Stimulated activated CD8-positive, alpha-beta memory T cell treated with anti-CD3 and anti-CD28 coated beads, Interleukin-15, amount 100 ng/mL, for 24 hours (primary cell): Measurements from ENCODE around the gene TPST2.
"Not testable (repeated sequence)": the region's sequence is repeated elsewhere in the genome, so short reads cannot be mapped to it uniquely, and the experiment has no call there.

ENCODE experiments used
- DNase-seq: peaks from one replicate; pipeline ENCODE4 v3.0.0-alpha.2; 2020; ENCODE audit warnings: low read depth

The TPST2 gene

GRCh38 chr22:26528518-26528917 is 61.4 kb downstream of the TPST2 start:
- not testable (repeated sequence) for DNase-seq

DNA sequence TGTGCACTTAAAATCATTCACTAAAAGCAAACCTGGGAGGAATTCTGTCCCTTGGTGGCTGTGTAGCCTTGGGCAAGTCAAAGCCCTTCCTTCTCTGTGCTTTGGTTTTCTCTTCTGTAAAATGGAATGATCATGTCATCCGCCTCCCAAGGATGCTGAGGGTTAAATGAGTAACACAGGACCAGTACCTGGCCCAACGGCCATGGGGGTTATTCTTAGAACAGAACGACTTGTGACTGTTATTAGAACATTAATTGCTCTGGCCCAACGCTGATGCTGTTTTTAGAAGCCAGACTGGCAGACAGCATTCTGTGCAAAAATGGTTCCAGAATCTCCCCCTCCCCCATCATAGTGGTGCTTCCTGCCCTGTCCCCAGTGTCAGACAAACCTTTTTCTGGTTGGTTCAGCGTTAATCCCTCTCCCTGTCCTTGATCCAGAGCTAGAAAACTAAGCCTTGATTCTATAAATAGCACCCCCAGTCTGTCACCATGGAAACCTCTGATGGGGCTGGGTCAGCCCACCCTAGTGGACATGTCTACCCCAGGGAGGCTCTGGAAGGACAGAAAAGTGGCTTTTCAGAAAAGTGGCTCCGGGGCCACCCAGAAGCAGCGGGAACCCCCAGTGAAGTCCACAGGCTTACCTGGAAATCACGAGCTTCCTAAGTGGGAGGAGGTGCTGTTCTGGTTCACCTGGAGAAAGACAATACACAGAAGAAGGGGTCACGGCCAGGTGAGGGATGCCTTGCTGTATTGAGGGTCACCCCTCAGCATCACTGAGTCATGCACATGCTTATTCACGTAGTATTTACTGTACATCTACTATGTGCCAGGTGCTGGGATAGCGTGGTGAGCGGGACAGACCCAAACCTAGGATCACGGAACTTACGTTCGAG is 62.1 kb downstream of the TPST2 start:
- DNase-seq = no peak

- DNase-seq = no peak
These were observed 62.8 kb downstream of the TPST2 start for GRCh38 chr22:26527167-26527566.

- no peak for DNase-seq
These were observed 63.9 kb downstream of the TPST2 start for GRCh38 chr22:26525946-26526564.

DNA sequence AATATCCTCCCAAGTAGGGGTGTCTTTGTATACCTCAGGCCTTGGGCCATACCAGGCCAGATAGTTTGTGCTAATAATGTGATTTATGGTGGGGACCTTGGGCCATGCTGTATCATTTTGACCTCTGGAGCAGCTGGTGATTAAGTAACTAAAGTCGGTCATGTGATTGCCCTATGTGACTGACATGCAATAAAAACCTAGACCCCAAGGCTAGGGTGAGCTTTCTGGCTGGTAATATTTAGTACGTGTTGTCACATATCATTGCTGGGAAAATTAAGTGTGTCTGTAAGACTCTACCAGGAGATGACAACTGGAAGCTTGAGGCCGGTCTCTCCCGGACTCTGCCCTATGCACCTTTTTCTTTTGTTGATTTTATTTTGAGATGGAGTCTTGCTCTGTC is 65.1 kb downstream of the TPST2 start:
- no peak for DNase-seq

GRCh38 chr22:26522592-26522991 is 67.3 kb downstream of the TPST2 start:
- DNase-seq = no peak

GRCh38 chr22:26522012-26522411 is 67.9 kb downstream of the TPST2 start:
- DNase-seq = no peak

DNA sequence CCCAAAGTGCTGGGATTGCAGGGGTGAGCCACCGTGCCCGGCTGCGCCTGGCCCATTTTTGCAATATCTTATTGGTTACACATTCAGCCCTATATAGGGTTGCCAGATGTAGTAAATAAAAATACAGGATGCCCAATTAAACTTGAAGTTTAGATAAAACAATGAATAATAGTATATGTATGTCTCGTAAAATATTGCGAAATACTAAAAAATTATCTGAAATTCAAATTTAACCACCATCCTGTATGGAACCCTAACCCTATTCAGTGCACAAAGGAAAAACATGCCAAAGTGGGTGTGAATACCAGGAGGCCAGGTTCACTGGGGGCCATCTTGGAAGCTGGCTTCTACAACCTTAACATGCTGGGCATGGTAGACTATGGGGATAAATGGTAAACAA is 72.5 kb downstream of the TPST2 start:
- no peak for DNase-seq

DNA sequence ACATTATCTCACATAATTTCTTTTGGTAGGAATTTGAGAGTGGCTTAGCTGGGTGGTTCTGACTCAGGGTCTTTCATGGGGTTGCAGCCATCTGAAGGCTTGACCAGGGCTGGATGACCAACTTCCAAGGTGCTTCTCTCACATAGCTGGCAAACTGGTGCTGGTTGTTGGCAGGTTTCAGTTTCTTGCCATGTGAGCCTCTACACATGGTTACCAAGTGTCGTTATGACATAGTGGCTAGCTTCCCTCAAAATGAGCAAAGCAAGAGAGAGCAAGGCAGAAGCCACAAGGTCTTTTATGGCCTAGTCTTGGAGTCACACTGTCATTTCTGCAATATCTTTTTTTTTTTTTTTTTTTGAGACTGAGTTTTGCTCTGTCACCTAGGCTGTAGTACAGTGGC is 73.4 kb downstream of the TPST2 start:
- no peak for DNase-seq

DNA sequence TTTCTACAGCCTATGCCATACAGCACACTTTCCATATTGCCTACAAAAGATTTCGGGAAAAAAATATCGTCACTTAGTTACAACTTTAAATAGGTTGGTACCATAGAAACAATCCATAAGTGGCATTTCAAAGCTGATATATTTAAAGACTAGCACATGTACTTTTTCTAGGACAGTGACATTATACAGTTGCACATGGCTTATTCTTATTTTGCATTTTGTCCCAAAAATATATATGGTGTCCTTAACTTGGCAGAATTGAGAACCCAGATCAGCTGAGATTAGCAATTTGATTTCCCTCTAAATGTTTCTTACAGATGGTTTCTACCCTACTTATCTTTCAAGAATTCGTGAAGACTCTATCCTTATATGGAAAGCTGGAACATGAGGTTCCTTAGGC is 74.0 kb downstream of the TPST2 start:
- DNase-seq = no peak

DNA sequence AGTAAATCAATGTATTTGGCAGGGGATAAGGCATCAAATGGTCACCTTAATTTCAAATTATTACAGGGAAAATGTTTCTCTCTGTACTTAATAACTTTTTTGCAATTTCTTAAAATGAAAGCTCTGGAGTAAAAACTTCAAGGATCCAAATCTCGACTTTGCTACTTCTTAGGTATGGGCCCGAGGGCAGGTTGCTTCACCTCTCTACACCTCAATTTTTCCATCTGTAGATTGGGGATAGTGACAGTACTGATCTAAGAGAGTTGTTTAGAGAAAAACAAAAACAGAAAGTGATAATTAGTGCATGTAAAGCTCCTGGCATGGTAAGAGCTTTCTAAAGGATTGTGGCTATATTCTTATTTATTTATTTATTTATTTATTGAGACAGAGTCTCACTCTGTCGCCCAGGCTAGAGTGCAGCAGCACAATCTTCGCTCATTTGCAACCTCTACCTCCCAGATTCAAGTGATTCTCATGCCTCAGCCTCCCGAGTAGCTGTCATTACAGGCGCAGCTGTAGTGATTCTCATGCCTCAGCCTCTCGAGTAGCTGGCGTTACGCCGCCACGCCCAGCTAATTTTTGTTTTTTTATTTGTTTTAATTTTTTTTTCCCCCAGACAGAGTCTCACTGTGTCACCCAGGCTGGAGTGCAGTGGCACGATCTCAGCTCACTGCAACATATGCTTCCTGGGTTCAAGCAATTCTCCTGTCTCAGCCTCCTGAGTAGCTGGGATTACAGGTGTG is 75.3 kb downstream of the TPST2 start:
- DNase-seq = no peak

DNA sequence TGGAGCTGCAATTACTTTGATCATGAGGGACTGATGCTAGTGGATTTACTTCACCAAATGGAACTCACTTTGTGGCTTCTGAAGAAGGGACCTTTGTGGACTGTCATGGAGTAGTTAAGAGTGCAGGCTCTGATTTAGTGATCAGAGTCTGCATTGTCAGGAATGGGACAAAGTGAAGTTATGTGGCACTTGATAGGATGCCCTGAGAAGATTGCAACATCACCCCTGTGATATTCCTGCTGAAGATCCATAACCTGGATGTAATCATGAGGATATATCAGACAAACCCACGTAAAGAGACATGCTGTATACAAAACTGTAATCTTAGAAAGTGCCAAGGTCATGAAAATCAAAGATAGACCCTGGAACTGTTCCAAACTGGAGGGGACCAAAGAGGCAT is 76.1 kb downstream of the TPST2 start:
- DNase-seq = no peak

GRCh38 chr22:26512149-26512793 is 77.7 kb downstream of the TPST2 start, which contains the start of gene TFIP11:
Gene TFIP11 (minus strand): TSS chr22:26512473. CDS start chr22:26510272, 2,201 bp downstream.
- peak; percentile 94 for DNase-seq

DNA sequence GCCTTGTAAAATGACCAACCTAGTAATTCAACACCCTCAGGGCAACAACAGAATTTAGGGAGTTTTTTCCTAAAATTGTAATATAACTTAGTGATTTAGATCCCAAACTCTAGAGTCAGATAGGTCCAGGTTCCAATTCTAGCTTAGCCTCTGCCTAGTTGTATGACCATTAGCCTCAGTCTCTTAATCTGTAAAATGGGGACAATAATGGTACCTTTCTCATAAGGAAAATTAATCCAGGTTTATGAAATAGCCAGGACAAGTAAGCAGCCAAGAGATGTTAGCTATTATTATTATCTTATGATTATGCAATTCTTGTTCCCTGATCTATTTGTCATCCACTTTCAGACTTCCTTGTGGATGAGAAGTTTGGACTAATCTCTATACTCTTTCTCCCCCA is 81.8 kb downstream of the TPST2 start:
- DNase-seq = no peak

DNA sequence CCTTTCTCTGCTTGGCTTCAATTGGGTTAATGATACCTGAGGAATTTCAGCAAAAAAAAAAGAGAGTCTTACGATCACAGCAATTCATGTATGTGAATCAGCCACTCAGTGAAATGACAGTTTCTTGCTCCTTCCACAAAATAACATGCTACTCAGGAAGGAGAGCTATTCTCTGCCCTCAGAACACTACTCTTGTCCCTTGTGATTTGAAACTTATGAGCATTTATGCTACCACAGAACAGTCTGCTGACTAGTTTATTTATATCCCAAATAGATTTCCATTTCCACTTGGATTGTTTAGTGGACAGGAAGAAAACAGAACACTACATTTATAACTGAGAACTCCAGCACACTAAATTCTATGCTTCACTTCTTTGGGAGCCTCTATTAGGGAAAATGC is 86.2 kb downstream of the TPST2 start:
- DNase-seq = no peak

DNA sequence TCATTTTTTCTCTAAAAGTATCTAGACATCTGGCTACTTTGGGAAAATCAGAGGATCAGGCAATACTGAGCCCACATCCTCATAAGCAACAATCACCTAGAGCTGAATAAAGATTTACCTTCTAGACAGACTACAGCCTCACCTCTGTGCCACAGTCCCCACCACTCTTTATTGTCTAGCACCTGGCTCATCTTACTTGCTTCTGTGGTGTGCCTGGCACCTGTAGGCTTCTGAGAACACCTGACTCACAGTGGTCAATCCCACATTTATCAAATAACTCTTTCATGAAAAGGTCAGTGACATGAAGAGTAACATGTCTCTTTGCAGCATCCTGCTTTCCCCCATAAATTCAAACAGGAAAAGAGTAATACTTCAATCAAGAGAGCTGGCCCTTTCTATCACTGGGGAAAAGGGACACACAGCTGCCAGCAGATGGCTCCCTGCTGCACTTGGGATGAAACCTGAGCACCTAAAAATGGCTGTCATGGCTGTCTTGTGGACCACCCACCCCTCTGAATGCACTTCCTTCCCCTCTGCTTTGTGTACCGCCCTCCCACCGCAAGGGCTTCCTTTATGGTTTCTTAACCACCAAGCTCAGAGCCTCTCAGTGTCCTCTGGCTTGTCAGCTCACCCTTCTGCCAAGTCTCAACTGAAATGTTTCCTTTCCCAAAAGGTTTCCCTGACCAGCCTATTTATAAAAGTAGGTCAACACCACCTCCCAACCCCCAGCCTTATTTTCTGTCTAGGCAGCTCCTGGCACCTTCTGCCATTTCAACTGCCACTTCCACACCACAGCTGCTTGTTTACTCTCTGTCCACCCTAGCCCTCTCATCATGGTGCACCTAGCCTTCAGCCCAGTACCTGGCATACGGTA is 87.0 kb downstream of the TPST2 start:
- no peak for DNase-seq

DNA sequence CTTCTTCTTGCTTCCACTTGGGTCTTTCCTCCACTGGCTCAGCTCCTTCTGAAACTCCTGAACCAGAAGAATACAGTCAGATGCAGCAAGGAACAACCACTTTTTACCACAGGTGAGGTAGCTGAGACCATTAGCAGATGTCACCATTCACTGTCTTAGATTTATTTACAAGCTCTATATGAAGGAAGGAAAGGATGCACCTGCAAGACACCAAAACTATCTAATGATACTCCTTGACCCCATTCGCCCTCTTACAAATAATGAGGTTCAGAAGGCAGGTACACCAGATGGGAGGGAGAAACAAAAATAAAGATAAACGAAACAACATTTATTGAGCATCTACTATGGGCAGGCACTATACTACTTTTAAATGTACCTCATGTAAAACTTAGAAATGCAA is 87.9 kb downstream of the TPST2 start:
- DNase-seq = no peak

DNA sequence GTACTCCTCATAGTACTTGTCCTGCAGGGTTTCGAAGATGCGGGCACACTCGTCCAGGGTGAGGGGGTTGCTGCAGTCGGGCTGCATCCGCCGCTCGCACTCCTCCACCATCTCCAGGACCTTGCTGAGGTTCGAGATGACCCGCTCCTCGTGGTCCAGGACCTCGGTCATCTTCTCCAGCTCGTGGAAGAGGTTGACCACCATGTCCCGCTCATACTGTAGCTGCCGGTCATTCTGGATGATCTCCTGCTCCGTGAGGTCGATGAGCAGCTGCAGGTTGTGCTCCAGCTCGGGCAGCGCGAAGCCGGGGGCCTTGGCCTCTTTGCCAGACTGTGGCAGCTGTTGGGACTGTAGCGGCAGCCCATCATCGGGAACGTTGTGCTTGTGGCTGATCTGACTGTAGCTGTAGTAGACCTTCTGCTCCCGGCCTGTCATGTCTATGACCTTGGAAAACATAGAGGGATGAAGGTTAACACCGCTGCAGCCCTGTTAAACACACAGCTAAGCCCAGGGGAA is 90.7 kb downstream of the TPST2 start:
- no peak for DNase-seq

- DNase-seq = no peak
These were observed 93.5 kb downstream of the TPST2 start for GRCh38 chr22:26496456-26496855.

DNA sequence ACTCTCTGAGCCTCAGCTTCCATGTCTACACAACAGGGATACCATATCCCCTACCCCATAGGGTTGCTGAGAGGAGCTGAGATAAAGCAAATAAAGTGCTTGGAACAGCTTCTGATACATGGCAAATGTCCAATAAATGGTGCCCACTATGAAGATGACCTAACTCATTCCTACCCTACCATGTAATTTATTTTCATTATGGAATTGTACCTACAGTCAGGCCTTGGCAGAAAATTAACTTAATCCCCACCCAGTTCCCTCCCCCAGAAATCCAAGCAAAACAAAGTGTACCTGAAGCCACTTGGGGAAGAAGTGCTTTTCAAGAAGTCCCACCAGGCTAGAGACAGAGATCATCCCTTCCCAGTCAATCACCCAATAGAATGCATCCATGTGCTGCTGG is 95.4 kb downstream of the TPST2 start:
- no peak for DNase-seq

- DNase-seq = no peak
These were observed 97.7 kb downstream of the TPST2 start for GRCh38 chr22:26492220-26492619.
